ENCODE measurements around the gene IL4.

IL4 gene

DNA sequence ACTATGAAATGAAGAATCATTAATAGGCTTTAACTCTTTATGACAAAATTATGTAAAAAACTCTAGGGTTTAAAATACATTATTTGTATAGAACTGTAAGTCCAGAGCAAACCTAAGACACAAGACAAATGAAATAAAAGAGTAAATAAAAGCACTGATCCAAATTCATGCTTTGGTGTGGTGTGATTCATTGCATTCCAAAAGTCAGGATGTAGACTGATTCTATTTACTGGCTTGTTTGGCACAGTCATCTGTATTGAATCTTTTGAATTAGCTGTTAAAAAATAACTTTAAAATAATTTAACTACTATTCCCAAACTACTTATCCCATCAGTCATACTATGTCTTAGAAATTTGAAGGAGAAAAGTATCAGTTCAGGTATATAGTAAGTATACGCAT, 31.1 kb downstream of the IL4 start:
- no peak for FAIRE-seq

DNA sequence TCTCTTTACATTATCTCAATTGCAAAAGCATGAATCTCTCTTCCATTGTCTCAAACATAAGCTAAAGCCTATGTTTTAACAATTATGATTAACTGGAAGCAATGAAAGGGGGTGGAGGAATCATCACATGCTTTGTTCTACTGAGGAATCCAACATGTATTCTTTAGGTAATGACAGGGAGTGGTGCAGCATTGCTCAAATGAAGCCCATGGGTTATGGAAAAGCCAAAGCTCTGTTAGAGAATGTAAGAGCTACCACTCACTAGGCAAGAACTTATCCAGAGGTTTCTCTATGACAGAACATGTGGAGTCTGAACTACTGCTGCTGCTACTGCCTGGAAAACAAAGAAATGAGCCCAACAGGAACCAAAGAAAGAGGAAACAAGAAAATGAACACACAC, 34.9 kb downstream of the IL4 start:
- FAIRE-seq = no peak

- peak; percentile 91 for FAIRE-seq
Measured at GRCh38 chr5:132714456-132715307, 40.9 kb downstream of the IL4 start.

- FAIRE-seq = no peak
Measured at GRCh38 chr5:132718544-132719312, 44.9 kb downstream of the IL4 start.

DNA sequence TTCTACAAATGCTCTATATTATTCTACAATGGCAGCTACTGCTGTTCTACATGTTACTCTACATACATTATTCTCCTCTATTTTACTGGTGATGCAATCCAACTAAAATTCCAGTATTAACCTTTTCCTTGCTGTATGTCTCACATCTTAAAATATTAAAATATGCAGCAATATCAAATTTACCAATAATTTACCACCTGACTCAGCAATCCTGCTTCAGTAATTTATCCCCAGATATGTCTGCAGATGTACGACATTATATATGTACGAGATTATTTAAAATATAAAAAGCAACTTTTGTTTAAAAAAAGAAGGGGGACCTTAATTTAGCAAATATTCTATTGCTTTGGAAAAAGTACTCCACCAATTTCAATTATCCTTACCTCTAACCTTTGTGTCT, 52.0 kb downstream of the IL4 start:
- no peak for FAIRE-seq

DNA sequence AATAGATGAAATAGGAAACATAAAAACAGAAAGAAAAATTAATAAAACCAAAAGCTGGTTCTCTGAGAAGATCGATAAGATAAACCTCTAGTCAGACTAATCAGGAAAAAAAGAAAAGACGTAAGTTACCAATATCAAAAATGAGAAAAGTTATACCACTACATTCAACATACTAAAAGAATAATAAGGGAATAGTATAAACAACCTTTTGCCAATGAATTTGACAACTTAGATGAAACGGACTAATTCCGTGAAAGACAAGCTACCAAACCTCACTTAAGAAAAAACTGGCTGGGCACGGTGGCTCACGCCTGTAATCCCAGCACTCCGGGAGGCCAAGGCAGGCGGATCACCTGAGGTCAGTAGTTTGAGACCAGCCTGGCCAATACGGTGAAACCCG, 56.1 kb downstream of the IL4 start:
- no peak for FAIRE-seq

Data from endometrium (tissue), 2 donors.